Stimulated activated memory B cell treated with anti-CD40 and anti-IgM and Interleukin-4, amounts not matched to agents 10 μg/mL and 1 μg/mL and 100 μg/mL, for 72 hours (primary cell): ENCODE measurements around the gene KIRREL3.

ENCODE experiments used
- ATAC-seq: fragments of 150-1000 bp; cut with Tn5 transposase; 2 replicates; pipeline ENCODE4 v1.10.0; 2021
- H3K27ac Mint-ChIP-seq: one replicate; pipeline ENCODE4 v1.8.0; 2022; ENCODE audit warnings: mild to moderate bottlenecking, mixed read lengths
- H3K27me3 Mint-ChIP-seq: one replicate; pipeline ENCODE4 v1.8.0; 2022; ENCODE audit warnings: mixed read lengths
- H3K36me3 Mint-ChIP-seq: one replicate; pipeline ENCODE4 v1.8.0; 2022; ENCODE audit warnings: mixed read lengths
- H3K4me1 Mint-ChIP-seq: one replicate; pipeline ENCODE4 v1.8.0; 2022; ENCODE audit warnings: mixed read lengths
- H3K4me3 Mint-ChIP-seq: one replicate; pipeline ENCODE4 v1.8.0; 2022; ENCODE audit warnings: mild to moderate bottlenecking, moderate library complexity, mixed read lengths
- H3K9me3 Mint-ChIP-seq: one replicate; pipeline ENCODE4 v1.8.0; 2022; ENCODE audit warnings: mixed read lengths

Gene KIRREL3

GRCh38 chr11:126573325-126573978 lies 427.1 kb downstream of the KIRREL3 start:
- Mint-ChIP-seq H3K4me3 (no peak overlapping the region), H3K27me3 (no peaks in the 10 kb centered on the region), H3K36me3 (no peaks in the 10 kb centered on the region), H3K4me1 (no peaks in the 10 kb centered on the region), H3K27ac (no peak overlapping the region), H3K9me3 (no peaks in the 10 kb centered on the region)
- ATAC-seq = no peak

- H3K4me1 Mint-ChIP-seq = no peaks in the 10 kb centered on the region
- no peaks in the 10 kb centered on the region for H3K36me3 Mint-ChIP-seq
- H3K9me3 Mint-ChIP-seq = no peaks in the 10 kb centered on the region
- no peaks in the 10 kb centered on the region for H3K27me3 Mint-ChIP-seq
- no peak overlapping the region for H3K27ac Mint-ChIP-seq
- no peak overlapping the region for H3K4me3 Mint-ChIP-seq
- ATAC-seq = no peak
These were observed 430.1 kb downstream of the KIRREL3 start for GRCh38 chr11:126570489-126570888.

GRCh38 chr11:126567419-126567818 lies 433.2 kb downstream of the KIRREL3 start:
- no peak overlapping the region for H3K27ac Mint-ChIP-seq
- H3K36me3 Mint-ChIP-seq = no peaks in the 10 kb centered on the region
- no peaks in the 10 kb centered on the region for H3K9me3 Mint-ChIP-seq
- no peaks in the 10 kb centered on the region for H3K27me3 Mint-ChIP-seq
- no peaks in the 10 kb centered on the region for H3K4me1 Mint-ChIP-seq
- no peak for ATAC-seq
- H3K4me3 Mint-ChIP-seq = no peak overlapping the region

GRCh38 chr11:126564566-126564965 lies 436.0 kb downstream of the KIRREL3 start:
- H3K27me3 Mint-ChIP-seq = no peaks in the 10 kb centered on the region
- no peaks in the 10 kb centered on the region for H3K36me3 Mint-ChIP-seq
- no peak overlapping the region for H3K4me3 Mint-ChIP-seq
- no peak overlapping the region for H3K27ac Mint-ChIP-seq
- H3K4me1 Mint-ChIP-seq = no peaks in the 10 kb centered on the region
- no peak for ATAC-seq
- H3K9me3 Mint-ChIP-seq = peaks cover 7% of the 10 kb centered on the region

GRCh38 chr11:126561327-126561893 lies 439.2 kb downstream of the KIRREL3 start:
- Mint-ChIP-seq H3K36me3 (no peaks in the 10 kb centered on the region), H3K4me3 (no peak overlapping the region), H3K9me3 (peaks cover 7% of the 10 kb centered on the region), H3K4me1 (no peaks in the 10 kb centered on the region), H3K27ac (no peak overlapping the region), H3K27me3 (peaks cover 2% of the 10 kb centered on the region)
- ATAC-seq = no peak

- Mint-ChIP-seq H3K4me3 (no peak overlapping the region), H3K36me3 (no peaks in the 10 kb centered on the region), H3K9me3 (peaks cover 7% of the 10 kb centered on the region), H3K27ac (no peak overlapping the region), H3K4me1 (no peaks in the 10 kb centered on the region), H3K27me3 (peaks cover 14% of the 10 kb centered on the region)
- no peak for ATAC-seq
These were observed 440.3 kb downstream of the KIRREL3 start for GRCh38 chr11:126560221-126560620.

- H3K4me3 Mint-ChIP-seq = no peak overlapping the region
- H3K4me1 Mint-ChIP-seq = no peaks in the 10 kb centered on the region
- H3K36me3 Mint-ChIP-seq = no peaks in the 10 kb centered on the region
- H3K27ac Mint-ChIP-seq = no peak overlapping the region
- no peak for ATAC-seq
- H3K9me3 Mint-ChIP-seq = no peaks in the 10 kb centered on the region
- H3K27me3 Mint-ChIP-seq = peaks cover 15% of the 10 kb centered on the region
These were observed 451.7 kb downstream of the KIRREL3 start for GRCh38 chr11:126548581-126549550.

- no peak for ATAC-seq
These were observed 452.9 kb downstream of the KIRREL3 start for GRCh38 chr11:126547691-126548090.

GRCh38 chr11:126547161-126547560 lies 453.4 kb downstream of the KIRREL3 start:
- Mint-ChIP-seq H3K27ac (no peak overlapping the region), H3K36me3 (no peaks in the 10 kb centered on the region), H3K27me3 (peaks cover 29% of the 10 kb centered on the region), H3K4me1 (no peaks in the 10 kb centered on the region), H3K9me3 (no peaks in the 10 kb centered on the region), H3K4me3 (no peak overlapping the region)
- no peak for ATAC-seq

More at GRCh38 chr11:126547691-126548090, 452.9 kb downstream of the KIRREL3 start:
- H3K4me3 Mint-ChIP-seq = no peak overlapping the region
- H3K27me3 Mint-ChIP-seq = peaks cover 27% of the 10 kb centered on the region
- no peaks in the 10 kb centered on the region for H3K36me3 Mint-ChIP-seq
- H3K9me3 Mint-ChIP-seq = no peaks in the 10 kb centered on the region
- H3K27ac Mint-ChIP-seq = no peak overlapping the region
- H3K4me1 Mint-ChIP-seq = no peaks in the 10 kb centered on the region

- no peaks in the 10 kb centered on the region for H3K36me3 Mint-ChIP-seq
- ATAC-seq = no peak
- H3K4me1 Mint-ChIP-seq = no peaks in the 10 kb centered on the region
- peaks cover 29% of the 10 kb centered on the region for H3K27me3 Mint-ChIP-seq
- no peak overlapping the region for H3K27ac Mint-ChIP-seq
- H3K4me3 Mint-ChIP-seq = no peak overlapping the region
- H3K9me3 Mint-ChIP-seq = no peaks in the 10 kb centered on the region
These were observed 453.9 kb downstream of the KIRREL3 start for GRCh38 chr11:126546694-126547093.

GRCh38 chr11:126546191-126546590 lies 454.4 kb downstream of the KIRREL3 start:
- no peaks in the 10 kb centered on the region for H3K4me1 Mint-ChIP-seq
- H3K9me3 Mint-ChIP-seq = no peaks in the 10 kb centered on the region
- H3K36me3 Mint-ChIP-seq = no peaks in the 10 kb centered on the region
- H3K4me3 Mint-ChIP-seq = no peak overlapping the region
- peaks cover 29% of the 10 kb centered on the region for H3K27me3 Mint-ChIP-seq
- no peak for ATAC-seq
- H3K27ac Mint-ChIP-seq = no peak overlapping the region

- Mint-ChIP-seq H3K4me3 (no peak overlapping the region), H3K27ac (no peak overlapping the region), H3K36me3 (no peaks in the 10 kb centered on the region), H3K4me1 (no peaks in the 10 kb centered on the region), H3K9me3 (no peaks in the 10 kb centered on the region), H3K27me3 (peaks cover 29% of the 10 kb centered on the region)
- ATAC-seq = no peak
These were observed 455.5 kb downstream of the KIRREL3 start for GRCh38 chr11:126545057-126545555.

- H3K9me3 Mint-ChIP-seq = no peaks in the 10 kb centered on the region
- no peak overlapping the region for H3K27ac Mint-ChIP-seq
- H3K36me3 Mint-ChIP-seq = no peaks in the 10 kb centered on the region
- no peak for ATAC-seq
- H3K4me3 Mint-ChIP-seq = no peak overlapping the region
- peaks cover 29% of the 10 kb centered on the region for H3K27me3 Mint-ChIP-seq
- H3K4me1 Mint-ChIP-seq = no peaks in the 10 kb centered on the region
These were observed 456.2 kb downstream of the KIRREL3 start for GRCh38 chr11:126544108-126545056.

GRCh38 chr11:126543691-126544090 lies 456.9 kb downstream of the KIRREL3 start:
- H3K4me1 Mint-ChIP-seq = no peaks in the 10 kb centered on the region
- H3K27ac Mint-ChIP-seq = no peak overlapping the region
- no peak for ATAC-seq
- H3K27me3 Mint-ChIP-seq = peaks cover 29% of the 10 kb centered on the region
- H3K9me3 Mint-ChIP-seq = no peaks in the 10 kb centered on the region
- H3K4me3 Mint-ChIP-seq = no peak overlapping the region
- H3K36me3 Mint-ChIP-seq = no peaks in the 10 kb centered on the region
